Measurements from ENCODE around the gene PDS5B. TPM values are rescaled to one million over a fixed set of nuclear protein-coding genes. Genes with fewer than 3 reads are reported as not detected.

Gene PDS5B
- total and polyA plus RNA-seq, 7 experiments from 2014 or later, result 36.0 to 68.0 (median 44.2) TPM

DNA sequence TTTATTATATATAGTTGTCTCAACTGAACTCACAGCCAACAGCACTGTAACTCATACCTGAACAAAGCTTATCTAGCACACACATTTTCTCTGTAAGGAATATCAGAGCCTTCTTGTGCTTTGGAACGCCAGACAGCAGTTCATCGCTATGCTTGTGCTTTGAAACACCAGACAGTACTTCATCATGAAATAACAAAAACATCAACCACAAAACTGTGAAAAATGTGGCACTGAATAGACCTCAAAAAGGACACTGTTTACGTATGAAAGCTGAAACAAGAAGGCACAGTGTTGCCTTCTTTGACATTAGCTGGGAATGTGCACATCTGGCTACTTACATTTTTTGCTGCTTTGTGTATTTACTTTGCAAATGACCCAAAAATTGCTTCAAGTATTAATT lies 160.2 kb downstream of the PDS5B start:
- ATAC-seq, result peak; percentile 41
- no peak for DNase-seq
- H3K27ac ChIP-seq (ENCODE audit: low read depth, low read length), result no peak overlapping the region
- Mint-ChIP-seq H3K36me3 (peaks cover 0 to 56% (median 36%) of the 10 kb centered on the region in 5 donors), H3K9me3 (peaks cover 0 to 3% (median 0%) of the 10 kb centered on the region in 11 donors), H3K27ac (no peak overlapping the region), H3K4me1 (peaks cover 0 to 4% (median 0%) of the 10 kb centered on the region in 7 donors), H3K4me3 (no peak overlapping the region), H3K27me3 (no peaks in the 10 kb centered on the region)
- H3K4me3 ChIP-seq (ENCODE audit: low read length), result no peak overlapping the region
- no peaks in the 10 kb centered on the region for H3K9me3 ChIP-seq (ENCODE audit: control insufficient read depth in 2 of 3, low read length in 3 of 3)
- POLR2A ChIA-PET, result no interaction called here
- CTCF ChIA-PET, result no interaction called here
- H3K36me3 ChIP-seq (ENCODE audit: control insufficient read depth in 2 of 3, insufficient read depth in 3 of 3, low read length in 3 of 3), result peaks cover 0 to 12% (median 0%) of the 10 kb centered on the region in 3 experiments
- intact Hi-C loops (cut with micrococcal nuclease), result no loop called here
- H3K4me1 ChIP-seq (ENCODE audit: control insufficient read depth in 2 of 2, insufficient read depth in 2 of 2, low read length in 2 of 2), result no peaks in the 10 kb centered on the region
- H3K27me3 ChIP-seq (ENCODE audit: control insufficient read depth in 2 of 2, insufficient read depth in 2 of 2, low read length in 2 of 2), result no peaks in the 10 kb centered on the region

DNA sequence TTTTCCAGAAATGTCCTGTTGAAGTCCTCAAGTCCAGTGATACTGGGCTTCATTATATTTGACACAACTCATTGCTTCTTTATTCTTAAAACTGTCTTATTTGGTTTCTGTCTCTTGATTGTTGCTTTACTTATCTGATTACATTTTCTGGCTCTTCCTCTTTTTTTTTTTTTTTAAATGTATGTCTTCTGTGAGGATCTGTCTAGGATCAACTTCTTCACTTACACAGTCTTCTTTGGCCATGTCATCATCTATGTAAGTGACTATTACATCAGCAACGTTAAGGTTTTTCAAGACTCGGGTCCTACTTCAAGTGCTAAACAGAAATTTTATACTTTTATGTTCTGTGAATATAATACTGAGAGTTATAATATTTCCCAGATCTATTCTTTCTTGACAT lies 162.1 kb downstream of the PDS5B start:
- POLR2A ChIA-PET, result no interaction called here
- no peaks in the 10 kb centered on the region for H3K9me3 ChIP-seq (ENCODE audit: control insufficient read depth in 2 of 3, low read length in 3 of 3)
- Mint-ChIP-seq H3K4me1 (peaks cover 0 to 4% (median 0%) of the 10 kb centered on the region in 7 donors), H3K27ac (peak overlapping the region in 1 of 9 donors; percentile 14), H3K36me3 (peaks cover 3 to 59% (median 38%) of the 10 kb centered on the region in 5 donors), H3K27me3 (no peaks in the 10 kb centered on the region), H3K4me3 (no peak overlapping the region), H3K9me3 (peaks cover 0 to 3% (median 0%) of the 10 kb centered on the region in 11 donors)
- no peak overlapping the region for H3K27ac ChIP-seq (ENCODE audit: low read depth, low read length)
- H3K4me3 ChIP-seq (ENCODE audit: low read length), result no peak overlapping the region
- H3K4me1 ChIP-seq (ENCODE audit: control insufficient read depth in 2 of 2, insufficient read depth in 2 of 2, low read length in 2 of 2), result no peaks in the 10 kb centered on the region
- ATAC-seq, result no peak
- H3K27me3 ChIP-seq (ENCODE audit: control insufficient read depth in 2 of 2, insufficient read depth in 2 of 2, low read length in 2 of 2), result no peaks in the 10 kb centered on the region
- DNase-seq, result no peak
- peaks cover 0 to 14% (median 3%) of the 10 kb centered on the region in 3 experiments for H3K36me3 ChIP-seq (ENCODE audit: control insufficient read depth in 2 of 3, insufficient read depth in 3 of 3, low read length in 3 of 3)
- CTCF ChIA-PET, result no interaction called here
- intact Hi-C loops (cut with micrococcal nuclease), result no loop called here

- ATAC-seq (no peak), DNase-seq (no peak)
- POLR2A ChIA-PET, result no interaction called here
- no peaks in the 10 kb centered on the region for H3K27me3 Mint-ChIP-seq
- intact Hi-C loops (cut with micrococcal nuclease), result no loop called here
- Histone ChIP-seq H3K4me1 (ENCODE audit: control insufficient read depth in 2 of 2, insufficient read depth in 2 of 2, low read length in 2 of 2) (no peaks in the 10 kb centered on the region), H3K27me3 (ENCODE audit: control insufficient read depth in 2 of 2, insufficient read depth in 2 of 2, low read length in 2 of 2) (no peaks in the 10 kb centered on the region), H3K36me3 (ENCODE audit: control insufficient read depth in 2 of 3, insufficient read depth in 3 of 3, low read length in 3 of 3) (peaks cover 0 to 15% (median 3%) of the 10 kb centered on the region in 3 experiments), H3K9me3 (ENCODE audit: control insufficient read depth in 2 of 3, low read length in 3 of 3) (no peaks in the 10 kb centered on the region), H3K27ac (ENCODE audit: low read depth, low read length) (no peak overlapping the region), H3K4me3 (ENCODE audit: low read length) (no peak overlapping the region)
- peaks cover 0 to 3% (median 0%) of the 10 kb centered on the region in 11 donors for H3K9me3 Mint-ChIP-seq
- no peak overlapping the region for H3K4me3 Mint-ChIP-seq
- H3K27ac Mint-ChIP-seq, result peak overlapping the region in 1 of 9 donors; percentile 31
- peaks cover 17 to 68% (median 52%) of the 10 kb centered on the region in 5 donors for H3K36me3 Mint-ChIP-seq
- CTCF ChIA-PET, result no interaction called here
- H3K4me1 Mint-ChIP-seq, result peaks cover 0 to 4% (median 0%) of the 10 kb centered on the region in 7 donors
Observed at GRCh38 chr13:32751340-32751739, 165.1 kb downstream of the PDS5B start.

DNA sequence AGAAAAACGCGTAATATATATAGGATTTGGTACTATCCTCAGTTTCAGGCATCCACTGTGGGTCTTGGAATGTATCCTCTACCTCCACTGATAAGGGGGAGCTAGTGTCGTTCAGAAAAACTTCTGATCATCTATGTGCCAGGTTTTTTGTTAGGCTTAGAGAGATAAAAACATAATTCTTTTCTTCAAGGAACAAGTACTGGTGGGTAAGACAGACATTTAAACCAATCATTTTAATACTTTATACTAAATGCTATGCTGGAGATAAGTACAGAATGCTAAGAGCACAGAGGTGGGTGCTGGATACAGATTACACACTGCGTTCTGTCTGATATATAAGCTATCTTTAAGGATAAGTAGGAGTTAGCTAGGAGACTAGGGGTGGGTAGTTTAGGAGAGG lies 166.1 kb downstream of the PDS5B start:
- Mint-ChIP-seq H3K9me3 (peaks cover 0 to 3% (median 0%) of the 10 kb centered on the region in 11 donors), H3K27me3 (no peaks in the 10 kb centered on the region), H3K4me1 (peaks cover 0 to 4% (median 0%) of the 10 kb centered on the region in 7 donors), H3K36me3 (peaks cover 17 to 67% (median 54%) of the 10 kb centered on the region in 5 donors), H3K27ac (peak overlapping the region in 1 of 9 donors; percentile 13), H3K4me3 (no peak overlapping the region)
- POLR2A ChIA-PET, result no interaction called here
- no peak overlapping the region for H3K4me3 ChIP-seq (ENCODE audit: low read length)
- no peak overlapping the region for H3K27ac ChIP-seq (ENCODE audit: low read depth, low read length)
- no peaks in the 10 kb centered on the region for H3K4me1 ChIP-seq (ENCODE audit: control insufficient read depth in 2 of 2, insufficient read depth in 2 of 2, low read length in 2 of 2)
- CTCF ChIA-PET, result no interaction called here
- DNase-seq (no peak), ATAC-seq (no peak)
- H3K27me3 ChIP-seq (ENCODE audit: control insufficient read depth in 2 of 2, insufficient read depth in 2 of 2, low read length in 2 of 2), result no peaks in the 10 kb centered on the region
- intact Hi-C loops (cut with micrococcal nuclease), result no loop called here
- peaks cover 3 to 9% (median 7%) of the 10 kb centered on the region in 3 experiments for H3K36me3 ChIP-seq (ENCODE audit: control insufficient read depth in 2 of 3, insufficient read depth in 3 of 3, low read length in 3 of 3)
- no peaks in the 10 kb centered on the region for H3K9me3 ChIP-seq (ENCODE audit: control insufficient read depth in 2 of 3, low read length in 3 of 3)

DNA sequence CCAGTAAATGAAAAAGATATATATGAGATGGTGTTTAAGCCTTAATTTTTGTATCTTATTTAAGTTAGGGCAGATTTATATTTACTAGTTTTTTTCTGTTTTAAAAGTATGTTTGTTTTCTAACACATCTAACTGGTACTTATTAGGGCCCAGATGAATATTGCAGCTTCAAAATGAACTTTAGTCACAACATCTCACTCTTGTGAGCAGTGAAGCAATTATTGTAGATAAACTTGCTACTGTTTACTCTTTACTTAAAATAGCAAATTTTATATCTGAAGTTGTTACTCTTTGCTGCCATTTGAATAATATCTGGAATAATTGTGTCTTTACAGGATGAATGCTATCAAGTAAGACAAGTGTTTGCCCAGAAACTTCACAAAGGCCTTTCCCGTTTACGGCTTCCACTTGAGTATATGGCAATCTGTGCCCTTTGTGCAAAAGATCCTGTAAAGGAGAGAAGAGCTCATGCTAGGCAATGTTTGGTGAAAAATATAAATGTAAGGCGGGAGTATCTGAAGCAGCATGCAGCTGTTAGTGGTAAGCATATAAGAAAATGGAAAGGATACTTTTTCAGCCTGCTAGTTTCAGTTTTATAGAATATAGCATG lies 166.8 kb downstream of the PDS5B start:
- ChIA-PET CTCF (interaction anchor here (0.6 kb wide), 1 partner anchor 340 kb away, joined by 3 read pairs; no protein-coding TSS in a partner anchor), POLR2A (no interaction called here)
- Histone ChIP-seq H3K4me3 (ENCODE audit: low read length) (no peak overlapping the region), H3K27me3 (ENCODE audit: control insufficient read depth in 2 of 2, insufficient read depth in 2 of 2, low read length in 2 of 2) (no peaks in the 10 kb centered on the region), H3K27ac (ENCODE audit: low read depth, low read length) (no peak overlapping the region), H3K9me3 (ENCODE audit: control insufficient read depth in 2 of 3, low read length in 3 of 3) (no peaks in the 10 kb centered on the region), H3K36me3 (ENCODE audit: control insufficient read depth in 2 of 3, insufficient read depth in 3 of 3, low read length in 3 of 3) (peaks cover 3 to 9% (median 7%) of the 10 kb centered on the region in 3 experiments), H3K4me1 (ENCODE audit: control insufficient read depth in 2 of 2, insufficient read depth in 2 of 2, low read length in 2 of 2) (no peaks in the 10 kb centered on the region)
- Mint-ChIP-seq H3K27me3 (no peaks in the 10 kb centered on the region), H3K36me3 (peaks cover 17 to 68% (median 57%) of the 10 kb centered on the region in 5 donors), H3K4me1 (peaks cover 0 to 4% (median 0%) of the 10 kb centered on the region in 7 donors), H3K4me3 (no peak overlapping the region), H3K9me3 (peaks cover 0 to 3% (median 0%) of the 10 kb centered on the region in 11 donors), H3K27ac (no peak overlapping the region)
- ATAC-seq (no peak), DNase-seq (no peak)
- intact Hi-C loops (cut with micrococcal nuclease), result no loop called here

- intact Hi-C loops (cut with micrococcal nuclease), result no loop called here
- Histone ChIP-seq H3K9me3 (ENCODE audit: control insufficient read depth in 2 of 3, low read length in 3 of 3) (no peaks in the 10 kb centered on the region), H3K27ac (ENCODE audit: low read depth, low read length) (no peak overlapping the region), H3K27me3 (ENCODE audit: control insufficient read depth in 2 of 2, insufficient read depth in 2 of 2, low read length in 2 of 2) (no peaks in the 10 kb centered on the region), H3K4me3 (ENCODE audit: low read length) (no peak overlapping the region), H3K36me3 (ENCODE audit: control insufficient read depth in 2 of 3, insufficient read depth in 3 of 3, low read length in 3 of 3) (peaks cover 3 to 19% (median 7%) of the 10 kb centered on the region in 3 experiments), H3K4me1 (ENCODE audit: control insufficient read depth in 2 of 2, insufficient read depth in 2 of 2, low read length in 2 of 2) (no peaks in the 10 kb centered on the region)
- Mint-ChIP-seq H3K36me3 (peaks cover 23 to 69% (median 60%) of the 10 kb centered on the region in 5 donors), H3K4me3 (no peak overlapping the region), H3K27ac (peak overlapping the region in 1 of 9 donors; percentile 4), H3K9me3 (peaks cover 0 to 3% (median 0%) of the 10 kb centered on the region in 11 donors), H3K27me3 (no peaks in the 10 kb centered on the region), H3K4me1 (peaks cover 0 to 4% (median 0%) of the 10 kb centered on the region in 7 donors)
- ChIA-PET POLR2A (interaction anchor here (0.8 kb wide), 1 partner anchor 14 kb away, joined by 3 read pairs; no protein-coding TSS in a partner anchor), CTCF (no interaction called here)
- ATAC-seq (no peak), DNase-seq (no peak)
Observed at GRCh38 chr13:32754179-32754578, 167.9 kb downstream of the PDS5B start.

DNA sequence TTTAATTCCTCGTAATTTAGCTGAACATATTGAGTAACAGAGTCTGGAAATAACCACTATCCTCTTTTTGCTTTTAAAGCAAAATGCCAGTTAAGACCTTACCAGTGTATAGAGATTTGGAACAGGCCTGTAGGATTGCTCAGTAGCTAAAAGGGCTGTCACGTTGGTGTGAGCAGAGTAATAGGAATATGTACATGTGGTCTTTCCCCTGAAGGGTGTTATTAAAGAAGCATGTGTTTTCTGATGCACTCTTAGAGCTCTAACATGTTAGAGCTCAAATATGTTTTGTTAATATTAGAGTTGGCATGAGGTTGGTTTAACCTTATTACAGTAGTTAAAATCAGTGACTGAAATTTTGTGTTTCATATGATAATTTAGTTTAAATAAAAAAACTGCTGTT lies 172.9 kb downstream of the PDS5B start:
- DNase-seq, result no peak
- H3K4me3 Mint-ChIP-seq, result no peak overlapping the region
- no peak for ATAC-seq
- H3K9me3 Mint-ChIP-seq, result peaks cover 0 to 11% (median 6%) of the 10 kb centered on the region in 11 donors
- no peak overlapping the region for H3K27ac ChIP-seq (ENCODE audit: low read depth, low read length)
- CTCF ChIA-PET, result no interaction called here
- intact Hi-C loops (cut with micrococcal nuclease), result no loop called here
- no peaks in the 10 kb centered on the region for H3K27me3 ChIP-seq (ENCODE audit: control insufficient read depth in 2 of 2, insufficient read depth in 2 of 2, low read length in 2 of 2)
- POLR2A ChIA-PET, result interaction anchor here (0.6 kb wide), 1 partner anchor 184 kb away, joined by 4 read pairs; no protein-coding TSS in a partner anchor
- no peak overlapping the region for H3K4me3 ChIP-seq (ENCODE audit: low read length)
- peaks cover 44 to 80% (median 69%) of the 10 kb centered on the region in 5 donors for H3K36me3 Mint-ChIP-seq
- H3K27me3 Mint-ChIP-seq, result no peaks in the 10 kb centered on the region
- H3K4me1 Mint-ChIP-seq, result peaks cover 0 to 14% (median 0%) of the 10 kb centered on the region in 7 donors
- H3K27ac Mint-ChIP-seq, result no peak overlapping the region
- H3K4me1 ChIP-seq (ENCODE audit: control insufficient read depth in 2 of 2, insufficient read depth in 2 of 2, low read length in 2 of 2), result no peaks in the 10 kb centered on the region
- no peaks in the 10 kb centered on the region for H3K9me3 ChIP-seq (ENCODE audit: control insufficient read depth in 2 of 3, low read length in 3 of 3)
- H3K36me3 ChIP-seq (ENCODE audit: control insufficient read depth in 2 of 3, insufficient read depth in 3 of 3, low read length in 3 of 3), result peaks cover 7 to 46% (median 8%) of the 10 kb centered on the region in 3 experiments
